Fibroblast of skin of abdomen (primary cell): Measurements from ENCODE around the gene UBE2H.

Experiments
- DNase-seq: peaks from one replicate; pipeline ENCODE4 v3.0.0-alpha.2; 2013

Gene UBE2H

GRCh38 chr7:129784437-129784782, 168.3 kb downstream of the UBE2H start:
- DNase-seq = no peak

DNA sequence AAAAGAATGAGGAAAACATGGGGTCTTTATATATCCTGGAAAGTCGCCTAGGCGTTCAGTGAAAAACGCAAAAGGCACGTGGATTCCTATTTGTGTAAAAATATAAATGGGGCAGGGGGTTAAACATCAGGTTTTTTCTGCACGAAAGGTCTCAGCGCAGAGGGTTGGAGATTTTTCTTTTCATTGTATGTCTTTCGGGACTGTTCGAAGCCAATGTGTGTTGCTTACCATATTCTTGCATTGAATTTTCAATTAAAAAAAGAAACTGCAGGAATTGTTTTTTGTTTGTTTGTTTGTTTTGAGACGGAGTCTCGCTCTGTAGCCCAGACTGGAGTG, 169.2 kb downstream of the UBE2H start:
- DNase-seq = no peak

GRCh38 chr7:129782818-129783583, 169.8 kb downstream of the UBE2H start:
- no peak for DNase-seq

- no peak for DNase-seq
Observed at GRCh38 chr7:129781928-129782817, 170.6 kb downstream of the UBE2H start.

- no peak for DNase-seq
Observed at GRCh38 chr7:129780974-129781927, 171.5 kb downstream of the UBE2H start.
